Measurements from ENCODE around the gene TRIP4.

The TRIP4 gene

DNA sequence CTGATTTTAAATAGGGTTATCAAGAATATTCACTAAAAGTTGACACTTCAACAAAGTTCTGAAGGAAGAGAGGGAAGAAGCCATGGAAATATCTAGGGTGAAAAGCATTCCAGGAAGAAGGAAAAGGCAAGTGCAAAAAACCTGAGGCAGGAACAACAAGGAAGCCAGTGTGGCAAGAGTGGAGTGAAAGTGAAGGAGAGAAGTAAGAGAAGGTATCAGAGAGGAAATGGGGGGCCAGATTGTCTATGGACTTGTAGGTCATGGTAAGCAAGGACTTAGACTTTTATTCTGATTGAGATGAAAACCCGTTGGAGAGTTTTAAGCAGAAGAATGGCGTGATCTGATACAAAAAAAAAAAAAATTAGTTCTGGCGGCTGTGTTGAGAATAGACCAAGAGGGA, 54.2 kb downstream of the TRIP4 start:
- ATAC-seq (replicated peaks; ENCODE audit: extremely low read depth, poor library complexity, severe bottlenecking), result no peak
- Mint-ChIP-seq H3K9me3 (no peaks in the 10 kb centered on the region), H3K27me3 (no peaks in the 10 kb centered on the region), H3K4me1 (peaks cover 31% of the 10 kb centered on the region), H3K27ac (ENCODE audit: low read depth) (no peak overlapping the region), H3K36me3 (ENCODE audit: insufficient read depth) (peaks cover 8% of the 10 kb centered on the region), H3K4me3 (no peak overlapping the region)
- DNase-seq (ENCODE audit: low spot score in 2 of 2), result no peak

- ATAC-seq (replicated peaks; ENCODE audit: extremely low read depth, poor library complexity, severe bottlenecking), result no peak
- H3K27ac Mint-ChIP-seq (ENCODE audit: low read depth), result peak overlapping the region; percentile 7
- H3K9me3 Mint-ChIP-seq, result no peaks in the 10 kb centered on the region
- H3K4me3 Mint-ChIP-seq, result no peak overlapping the region
- H3K36me3 Mint-ChIP-seq (ENCODE audit: insufficient read depth), result peaks cover 11% of the 10 kb centered on the region
- no peaks in the 10 kb centered on the region for H3K27me3 Mint-ChIP-seq
- no peak for DNase-seq (ENCODE audit: low spot score in 2 of 2)
- peaks cover 29% of the 10 kb centered on the region for H3K4me1 Mint-ChIP-seq
These were observed 55.4 kb downstream of the TRIP4 start for GRCh38 chr15:64443016-64443415.

GRCh38 chr15:64443747-64444621, 56.3 kb downstream of the TRIP4 start:
- Mint-ChIP-seq H3K27ac (ENCODE audit: low read depth) (peak overlapping the region; percentile 46), H3K4me3 (no peak overlapping the region), H3K27me3 (no peaks in the 10 kb centered on the region), H3K9me3 (no peaks in the 10 kb centered on the region), H3K4me1 (peaks cover 36% of the 10 kb centered on the region), H3K36me3 (ENCODE audit: insufficient read depth) (peaks cover 11% of the 10 kb centered on the region)
- DNase-seq (ENCODE audit: low spot score in 2 of 2), result no peak
- no peak for ATAC-seq (replicated peaks; ENCODE audit: extremely low read depth, poor library complexity, severe bottlenecking)

DNA sequence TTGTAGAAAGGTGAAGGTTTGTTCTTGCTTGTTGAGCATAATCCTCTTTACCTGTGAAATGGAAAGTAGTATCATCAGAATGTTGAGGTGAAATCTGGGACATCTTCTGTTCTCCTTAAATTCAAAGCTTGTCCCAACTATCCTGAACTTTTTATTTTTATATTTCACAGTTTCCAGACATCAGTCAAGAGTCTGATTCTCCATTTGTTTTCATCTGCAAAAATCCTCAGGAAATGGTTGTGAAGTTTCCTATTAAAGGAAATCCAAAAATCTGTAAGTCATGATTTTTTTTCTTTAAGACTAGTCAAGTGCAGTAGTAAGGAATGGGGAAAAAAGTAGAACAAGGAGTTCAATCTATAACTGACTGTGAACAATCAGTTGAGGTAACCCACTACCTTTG, 57.2 kb downstream of the TRIP4 start:
- Mint-ChIP-seq H3K4me1 (peaks cover 38% of the 10 kb centered on the region), H3K4me3 (no peak overlapping the region)

GRCh38 chr15:64447536-64448315, 60.1 kb downstream of the TRIP4 start:
- H3K27me3 Mint-ChIP-seq, result no peaks in the 10 kb centered on the region
- H3K36me3 Mint-ChIP-seq (ENCODE audit: insufficient read depth), result peaks cover 15% of the 10 kb centered on the region
- H3K4me3 Mint-ChIP-seq, result no peak overlapping the region
- no peaks in the 10 kb centered on the region for H3K9me3 Mint-ChIP-seq
- peaks cover 32% of the 10 kb centered on the region for H3K4me1 Mint-ChIP-seq
- DNase-seq (ENCODE audit: low spot score in 2 of 2), result no peak
- ATAC-seq (replicated peaks; ENCODE audit: extremely low read depth, poor library complexity, severe bottlenecking), result no peak
- peak overlapping the region; percentile 60 for H3K27ac Mint-ChIP-seq (ENCODE audit: low read depth)

More for the DNA sequence above, 57.2 kb downstream of the TRIP4 start:
- Mint-ChIP-seq H3K9me3 (no peaks in the 10 kb centered on the region), H3K27ac (ENCODE audit: low read depth) (no peak overlapping the region), H3K36me3 (ENCODE audit: insufficient read depth) (peaks cover 13% of the 10 kb centered on the region), H3K27me3 (no peaks in the 10 kb centered on the region)
- no peak for ATAC-seq (replicated peaks; ENCODE audit: extremely low read depth, poor library complexity, severe bottlenecking)
- DNase-seq (ENCODE audit: low spot score in 2 of 2), result no peak

- Mint-ChIP-seq H3K36me3 (ENCODE audit: insufficient read depth) (peaks cover 6% of the 10 kb centered on the region), H3K4me1 (peaks cover 20% of the 10 kb centered on the region), H3K9me3 (no peaks in the 10 kb centered on the region), H3K27me3 (no peaks in the 10 kb centered on the region), H3K4me3 (no peak overlapping the region), H3K27ac (ENCODE audit: low read depth) (no peak overlapping the region)
- DNase-seq (ENCODE audit: low spot score in 2 of 2) (no peak), ATAC-seq (replicated peaks; ENCODE audit: extremely low read depth, poor library complexity, severe bottlenecking) (no peak)
These were observed 65.5 kb downstream of the TRIP4 start for GRCh38 chr15:64452988-64453688.

DNA sequence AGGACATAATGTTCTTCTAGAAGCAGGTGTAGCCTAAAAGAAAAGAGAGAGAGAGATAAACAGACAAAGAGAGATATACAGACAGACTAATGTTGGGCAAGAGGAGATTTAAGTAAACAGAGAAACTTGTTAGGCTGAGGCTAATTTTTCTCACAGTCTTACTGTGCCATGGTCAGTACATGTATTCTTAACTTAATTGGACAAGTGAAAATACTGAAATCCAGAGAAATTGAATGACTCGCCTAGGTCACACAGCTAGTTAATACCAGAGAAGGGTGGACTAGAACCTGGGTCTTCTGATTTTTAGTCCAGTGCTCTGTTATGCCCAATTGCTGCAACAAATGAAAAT, 66.0 kb downstream of the TRIP4 start:
- H3K9me3 Mint-ChIP-seq, result no peaks in the 10 kb centered on the region
- ATAC-seq (replicated peaks; ENCODE audit: extremely low read depth, poor library complexity, severe bottlenecking) (no peak), DNase-seq (ENCODE audit: low spot score in 2 of 2) (no peak)
- peaks cover 7% of the 10 kb centered on the region for H3K36me3 Mint-ChIP-seq (ENCODE audit: insufficient read depth)
- no peaks in the 10 kb centered on the region for H3K27me3 Mint-ChIP-seq
- peaks cover 14% of the 10 kb centered on the region for H3K4me1 Mint-ChIP-seq
- no peak overlapping the region for H3K27ac Mint-ChIP-seq (ENCODE audit: low read depth)
- no peak overlapping the region for H3K4me3 Mint-ChIP-seq

- H3K27me3 Mint-ChIP-seq, result no peaks in the 10 kb centered on the region
- H3K36me3 Mint-ChIP-seq (ENCODE audit: insufficient read depth), result peaks cover 6% of the 10 kb centered on the region
- DNase-seq (ENCODE audit: low spot score in 2 of 2) (no peak), ATAC-seq (replicated peaks; ENCODE audit: extremely low read depth, poor library complexity, severe bottlenecking) (no peak)
- H3K4me1 Mint-ChIP-seq, result peaks cover 15% of the 10 kb centered on the region
- no peak overlapping the region for H3K27ac Mint-ChIP-seq (ENCODE audit: low read depth)
- no peak overlapping the region for H3K4me3 Mint-ChIP-seq
- H3K9me3 Mint-ChIP-seq, result no peaks in the 10 kb centered on the region
These were observed 66.6 kb downstream of the TRIP4 start for GRCh38 chr15:64454282-64454681.

DNA sequence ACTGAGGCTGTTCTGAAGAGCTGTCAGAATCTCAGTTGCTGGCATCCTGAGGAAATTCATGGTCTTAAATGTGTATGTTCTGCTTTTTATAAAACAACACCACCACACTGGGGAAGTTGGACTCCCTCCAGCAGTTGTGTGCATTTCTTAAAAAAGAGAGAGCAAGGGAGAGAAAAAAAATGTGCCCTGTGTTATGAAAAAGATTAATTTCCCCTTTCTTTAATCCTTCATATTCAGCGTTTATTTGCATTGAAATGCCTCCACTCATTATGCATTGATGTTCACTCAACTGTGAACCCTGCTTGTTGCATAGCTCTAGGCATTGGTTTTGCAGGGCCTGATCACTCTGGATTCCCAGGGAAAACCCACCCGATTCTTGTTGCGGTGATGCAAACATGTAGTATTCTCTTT, 68.3 kb downstream of the TRIP4 start:
- no peak for ATAC-seq (replicated peaks; ENCODE audit: extremely low read depth, poor library complexity, severe bottlenecking)
- Mint-ChIP-seq H3K27me3 (no peaks in the 10 kb centered on the region), H3K27ac (ENCODE audit: low read depth) (peak overlapping the region; percentile 8), H3K4me3 (no peak overlapping the region), H3K4me1 (peaks cover 21% of the 10 kb centered on the region), H3K36me3 (ENCODE audit: insufficient read depth) (peaks cover 9% of the 10 kb centered on the region), H3K9me3 (no peaks in the 10 kb centered on the region)
- no peak for DNase-seq (ENCODE audit: low spot score in 2 of 2)

GRCh38 chr15:64456634-64457108, 69.0 kb downstream of the TRIP4 start:
- peaks cover 14% of the 10 kb centered on the region for H3K36me3 Mint-ChIP-seq (ENCODE audit: insufficient read depth)
- H3K4me1 Mint-ChIP-seq, result peaks cover 27% of the 10 kb centered on the region
- no peak overlapping the region for H3K4me3 Mint-ChIP-seq
- ATAC-seq (replicated peaks; ENCODE audit: extremely low read depth, poor library complexity, severe bottlenecking), result no peak
- H3K27me3 Mint-ChIP-seq, result no peaks in the 10 kb centered on the region
- peak overlapping the region; percentile 8 for H3K27ac Mint-ChIP-seq (ENCODE audit: low read depth)
- no peak for DNase-seq (ENCODE audit: low spot score in 2 of 2)
- no peaks in the 10 kb centered on the region for H3K9me3 Mint-ChIP-seq

DNA sequence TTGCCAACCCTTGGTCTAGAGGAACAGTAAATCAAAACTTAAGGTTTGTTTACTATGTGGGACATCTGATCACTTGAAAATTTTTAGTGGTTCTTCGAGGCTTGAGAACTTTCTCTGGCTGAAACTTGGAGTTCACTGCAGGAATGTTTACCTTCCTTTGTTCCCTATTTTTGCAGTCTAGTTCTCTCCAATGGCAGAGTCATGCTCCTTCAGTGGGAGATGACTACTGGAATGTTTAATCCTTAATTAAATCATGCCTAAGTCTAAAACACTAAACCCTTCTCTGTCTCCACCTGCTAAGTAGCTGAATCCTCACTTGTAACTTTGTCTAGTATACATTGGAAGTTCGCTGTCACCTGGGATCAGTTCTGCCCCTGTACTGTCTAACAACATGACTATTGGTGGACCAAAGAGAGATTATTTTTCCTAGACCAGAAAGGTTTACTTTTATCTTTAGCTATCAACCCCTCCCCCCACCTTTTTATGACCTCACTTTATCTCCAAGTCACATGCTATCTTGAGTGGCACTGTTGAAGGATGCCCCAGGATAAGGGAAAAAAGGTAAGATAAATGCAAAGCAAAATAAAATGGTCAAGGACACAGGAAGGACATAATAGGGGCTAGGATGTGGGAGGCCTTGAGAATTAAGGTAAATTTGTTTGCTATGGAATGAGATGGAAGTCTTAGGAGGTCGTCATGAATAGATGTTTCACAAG, 71.6 kb downstream of the TRIP4 start:
- peaks cover 39% of the 10 kb centered on the region for H3K4me1 Mint-ChIP-seq
- ATAC-seq (replicated peaks; ENCODE audit: extremely low read depth, poor library complexity, severe bottlenecking) (no peak), DNase-seq (ENCODE audit: low spot score in 2 of 2) (no peak)
- H3K4me3 Mint-ChIP-seq, result peak overlapping the region; percentile 85
- H3K36me3 Mint-ChIP-seq (ENCODE audit: insufficient read depth), result peaks cover 14% of the 10 kb centered on the region
- H3K9me3 Mint-ChIP-seq, result no peaks in the 10 kb centered on the region
- no peaks in the 10 kb centered on the region for H3K27me3 Mint-ChIP-seq
- peak overlapping the region; percentile 84 for H3K27ac Mint-ChIP-seq (ENCODE audit: low read depth)

DNA sequence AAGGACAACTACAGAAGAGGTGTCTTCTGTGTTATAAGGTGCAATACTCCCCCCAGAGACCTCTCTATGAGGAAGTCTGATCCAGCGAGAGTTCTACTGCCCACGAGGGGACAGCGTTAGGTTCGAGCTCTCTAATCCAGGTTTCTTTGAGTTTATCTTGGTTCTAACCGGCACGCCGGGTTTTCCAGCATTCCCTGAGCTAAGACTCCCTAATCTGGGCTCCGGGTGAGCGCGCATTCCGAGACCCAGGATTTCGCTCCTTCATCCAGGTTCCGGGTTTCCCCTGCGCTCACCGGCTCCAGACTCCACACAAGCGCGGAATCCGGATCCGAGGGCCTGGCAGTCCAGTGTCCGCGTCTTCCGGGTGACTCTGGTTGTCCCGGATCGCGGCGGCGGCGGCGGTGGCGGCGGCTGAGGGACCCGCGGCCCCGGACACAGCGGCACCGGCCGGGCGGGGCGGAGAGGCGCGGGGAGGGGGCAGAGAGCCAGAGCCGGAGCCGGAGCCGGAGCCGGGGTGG, 72.6 kb downstream of the TRIP4 start, which contains the start of gene ZNF609:
TSS of gene ZNF609 (plus strand) at position 373 of the 518 bp plus-strand sequence. CDS start 38,842 bp downstream, outside the sequence.
- peak; percentile 72 for ATAC-seq (replicated peaks; ENCODE audit: extremely low read depth, poor library complexity, severe bottlenecking)
- peaks cover 50% of the 10 kb centered on the region for H3K4me1 Mint-ChIP-seq
- peak; percentile 82 to 90 for DNase-seq (ENCODE audit: low spot score in 2 of 2)

More for the DNA sequence above, 72.6 kb downstream of the TRIP4 start, which contains the start of gene ZNF609:
- Mint-ChIP-seq H3K9me3 (no peaks in the 10 kb centered on the region), H3K36me3 (ENCODE audit: insufficient read depth) (peaks cover 11% of the 10 kb centered on the region), H3K4me3 (peak within 1 kb of the TSS; percentile 85), H3K27me3 (no peaks in the 10 kb centered on the region), H3K27ac (ENCODE audit: low read depth) (peak within 1 kb of the TSS; percentile 84)
